Fibroblast of skin of left quadriceps (primary cell): ENCODE measurements around the gene GGT7.
"Not testable (repeated sequence)": the region's sequence is repeated elsewhere in the genome, so short reads cannot be mapped to it uniquely, and the experiment has no call there.

Source experiments
- DNase-seq, 2 experiments: peaks; one replicate each; pipeline ENCODE4 v3.0.0-alpha.2; 2013; ENCODE audit warnings: low read depth in 2 of 2

GGT7 gene

GRCh38 chr20:34883087-34883688, 10.5 kb upstream of the GGT7 start:
- DNase-seq, result no peak

- no peak for DNase-seq
Measured at GRCh38 chr20:34881689-34882088, 9.0 kb upstream of the GGT7 start.

GRCh38 chr20:34880971-34881370, 8.3 kb upstream of the GGT7 start:
- not testable (repeated sequence) for DNase-seq

- no peak for DNase-seq
Measured at GRCh38 chr20:34880215-34880850, 7.7 kb upstream of the GGT7 start.

GRCh38 chr20:34876406-34877282, 4.0 kb upstream of the GGT7 start, which contains the start of gene ACSS2:
Gene ACSS2, plus strand, starts transcription at chr20:34876612. Its CDS starts 34 bp downstream, at chr20:34876646.
- DNase-seq, result peak in 1 of 2 experiments; percentile 95

GRCh38 chr20:34875642-34876405, 3.2 kb upstream of the GGT7 start:
- peak in 1 of 2 experiments; percentile 95 for DNase-seq

GRCh38 chr20:34874094-34874654, 1.5 kb upstream of the GGT7 start:
- DNase-seq, result peak; percentile 67 to 70

GRCh38 chr20:34873583-34874093, 982 bp upstream of the GGT7 start:
- no peak for DNase-seq

- no peak for DNase-seq
Measured at GRCh38 chr20:34871966-34872621, 562 bp downstream of the GGT7 start.

GRCh38 chr20:34871320-34871926, 1.2 kb downstream of the GGT7 start:
- DNase-seq, result no peak

GRCh38 chr20:34864216-34864615, 8.4 kb downstream of the GGT7 start:
- no peak for DNase-seq

GRCh38 chr20:34863421-34863965, 9.2 kb downstream of the GGT7 start:
- DNase-seq, result no peak

GRCh38 chr20:34862724-34863123, 9.9 kb downstream of the GGT7 start:
- no peak for DNase-seq

- DNase-seq, result no peak
Measured at GRCh38 chr20:34861386-34862084, 11.1 kb downstream of the GGT7 start.

- no peak for DNase-seq
Measured at GRCh38 chr20:34859826-34860545, 12.7 kb downstream of the GGT7 start.

- no peak for DNase-seq
Measured at GRCh38 chr20:34859367-34859766, 13.3 kb downstream of the GGT7 start.

GRCh38 chr20:34852298-34852697, 20.4 kb downstream of the GGT7 start:
- no peak for DNase-seq

- no peak for DNase-seq
Measured at GRCh38 chr20:34850969-34851368, 21.7 kb downstream of the GGT7 start.

- DNase-seq, result no peak
Measured at GRCh38 chr20:34849778-34850177, 22.9 kb downstream of the GGT7 start.
